HepG2 (cell line): ENCODE measurements around the gene OR2C1. TPM values are rescaled to one million over a fixed set of nuclear protein-coding genes. Genes with fewer than 3 reads are reported as not detected.

Experiments used
- ATM ChIP-seq: fragments of 450-650 bp; IDR thresholded peaks from 2 replicates; pipeline ENCODE4 v1.7.1; 2017; ENCODE audit warnings: mild to moderate bottlenecking, borderline replicate concordance
- CENPT ChIP-seq: sonication (generic); formaldehyde crosslinking; IDR thresholded peaks from 2 replicates; pipeline ENCODE4 v1.8.0; 2022; ENCODE audit warnings: low read depth, mild to moderate bottlenecking, moderate library complexity, missing genetic modification reagents
- HNRNPLL ChIP-seq: fragments of 200-400 bp; formaldehyde crosslinking; IDR thresholded peaks from 2 replicates; pipeline ENCODE4 v1.6.1; 2017; ENCODE audit warnings: mild to moderate bottlenecking, low read depth, low read length; ENCODE audit not compliant: poor library complexity, severe bottlenecking
- KAT2B ChIP-seq: fragments of 150-350 bp; IDR thresholded peaks from 2 replicates; pipeline ENCODE4 v1.6.1; 2014; ENCODE audit warnings: low read depth, low read length, borderline replicate concordance
- KLF11 ChIP-seq: IDR thresholded peaks from 2 replicates; pipeline ENCODE4 v1.6.1; 2016; ENCODE audit warnings: missing compliant biosample characterization
- MIER2 ChIP-seq: IDR thresholded peaks from 2 replicates; pipeline ENCODE4 v1.6.1; 2016; ENCODE audit warnings: missing biosample characterization, missing genetic modification reagents
- NCOA2 ChIP-seq: sonication (generic); formaldehyde crosslinking; IDR thresholded peaks from 2 replicates; pipeline ENCODE4 v1.8.0; 2022; ENCODE audit warnings: inconsistent platforms
- PLSCR1 ChIP-seq: sonication (generic); formaldehyde crosslinking; IDR thresholded peaks from 2 replicates; pipeline ENCODE4 v1.5.0; 2020; ENCODE audit warnings: missing genetic modification reagents, mild to moderate bottlenecking, borderline replicate concordance
- RBM39 ChIP-seq: fragments of 200-400 bp; formaldehyde crosslinking; IDR thresholded peaks from one replicate; pipeline ENCODE4 v1.6.1; 2018; ENCODE audit warnings: antibody characterized with exemption, mild to moderate bottlenecking, low read depth, low read length; ENCODE audit not compliant: poor library complexity, severe bottlenecking
- SMYD3 ChIP-seq: sonication (generic); formaldehyde crosslinking; IDR thresholded peaks from 2 replicates; pipeline ENCODE4 v1.8.1; 2023; ENCODE audit warnings: mild to moderate bottlenecking, missing genetic modification reagents
- TCF7L2 ChIP-seq: IDR thresholded peaks from 2 replicates; pipeline ENCODE4 v1.6.1; 2011; ENCODE audit warnings: mild to moderate bottlenecking, low read depth, low read length, moderate library complexity
- TIGD3 ChIP-seq: sonication (generic); formaldehyde crosslinking; IDR thresholded peaks from 2 replicates; pipeline ENCODE4 v1.5.1; 2020; ENCODE audit warnings: mild to moderate bottlenecking, missing genetic modification reagents, borderline replicate concordance
- ZFP41 ChIP-seq: sonication (generic); formaldehyde crosslinking; IDR thresholded peaks from 2 replicates; pipeline ENCODE4 v1.4.0; 2020; ENCODE audit warnings: mild to moderate bottlenecking, missing genetic modification reagents, borderline replicate concordance
- ZNF816 ChIP-seq: sonication (generic); formaldehyde crosslinking; IDR thresholded peaks from 2 replicates; pipeline ENCODE4 v1.8.0; 2022; ENCODE audit warnings: missing genetic modification reagents, mild to moderate bottlenecking, borderline replicate concordance
- ZZZ3 ChIP-seq: sonication (generic); formaldehyde crosslinking; IDR thresholded peaks from 2 replicates; pipeline ENCODE4 v1.4.0; 2020; ENCODE audit warnings: missing genetic modification reagents, mild to moderate bottlenecking, borderline replicate concordance
- polyA plus RNA-seq, 8 experiments: library from polyadenylated mRNA; depleted of rRNA in 3 of 8; stranded (reverse) in 7 of 8; unstranded in 1 of 8; fragments of >200 nt; fragmentation: Illumina TruSeq in 4 of 8; extraction: Trizol in 4 of 8; gene quantifications; 2 replicates each; pipeline versions ENCODE4 v1.2.1 to v1.2.3, GENCODE V29; 2011 to 2016; ENCODE audit warnings: low read depth in 4 of 8, missing spikeins in 1 of 8, mixed read lengths in 1 of 8; ENCODE audit not compliant: insufficient read depth in 1 of 8
- total RNA-seq, 5 experiments: library from RNA; depleted of rRNA; stranded (reverse); fragments of >200 nt; fragmentation: Illumina TruSeq; extraction: Trizol; gene quantifications; 2 replicates each; pipeline ENCODE4 v1.2.3, GENCODE V29; 2016; ENCODE audit warnings: low read depth in 1 of 5
- TF ChIP-seq, protein P1 (sequence below): sonication (generic); formaldehyde crosslinking; IDR thresholded peaks from 2 replicates; pipeline ENCODE4 v1.5.0; 2020; ENCODE audit warnings: mild to moderate bottlenecking, missing genetic modification reagents, borderline replicate concordance
- TF ChIP-seq, protein P2 (sequence below): sonication (generic); formaldehyde crosslinking; conservative IDR thresholded peaks from 2 replicates; pipeline ENCODE4 v1.8.1; 2023; ENCODE audit warnings: missing genetic modification reagents
- TF ChIP-seq, protein P3 (sequence below): sonication (generic); formaldehyde crosslinking; IDR thresholded peaks from 2 replicates; pipeline ENCODE4 v1.4.0; 2020; ENCODE audit warnings: missing genetic modification reagents, mild to moderate bottlenecking, borderline replicate concordance

Gene OR2C1
- total and polyA plus RNA-seq, 2 of the 13 experiments (the other 11 are each of a cell fraction or from before 2014, with no cell fraction given), result not detected

DNA sequence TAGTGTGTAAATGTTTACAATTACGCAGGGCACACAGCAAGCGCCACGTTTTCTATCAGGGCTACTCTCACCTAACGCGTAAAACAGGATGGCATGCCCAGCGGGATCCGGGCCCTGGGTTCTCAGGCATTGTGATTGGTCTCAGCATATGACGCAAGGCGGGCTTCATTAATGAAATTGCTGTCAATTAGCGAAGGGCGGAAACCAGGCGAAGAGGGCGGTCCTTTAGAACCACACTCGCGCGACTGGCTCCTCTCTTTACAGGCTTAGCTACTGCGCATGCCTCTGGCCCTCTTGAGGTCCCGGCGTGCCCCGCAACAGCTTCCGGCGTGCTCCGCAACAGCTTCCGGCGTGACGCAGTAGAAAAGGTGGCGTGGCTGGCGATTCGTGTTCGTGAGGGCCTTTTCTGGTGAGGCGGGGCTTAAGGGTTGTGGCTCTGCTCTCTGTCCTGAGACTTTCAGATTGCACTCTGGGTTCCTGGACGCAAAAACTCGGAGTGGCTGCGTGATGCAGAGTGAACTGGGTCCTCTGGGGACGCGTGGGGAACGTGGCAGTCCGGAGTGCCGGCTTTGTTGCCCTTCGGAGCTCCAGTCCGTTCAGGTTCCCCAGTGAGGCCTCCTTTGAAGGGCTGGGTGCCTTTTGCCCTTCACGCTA is 9.2 kb downstream of the OR2C1 start (continued):
- TF ChIP-seq TIGD3 (CRISPR knock-in tag), result no peak
- TF ChIP-seq MIER2, result no peak
- TF ChIP-seq PLSCR1, result no peak
- peak; percentile 63; the same call in 1 of the 2 replicates for TF ChIP-seq ZZZ3 (CRISPR knock-in tag)
- TF ChIP-seq ATM, result no peak
- peak; percentile 53 for TF ChIP-seq RBM39
- TF ChIP-seq KLF11 (CRISPR knock-in tag), result no peak
- TF ChIP-seq ZNF816 (CRISPR knock-in tag), result no peak
- TF ChIP-seq HNRNPLL, result peak; percentile 23
- TF ChIP-seq, protein P1, sequence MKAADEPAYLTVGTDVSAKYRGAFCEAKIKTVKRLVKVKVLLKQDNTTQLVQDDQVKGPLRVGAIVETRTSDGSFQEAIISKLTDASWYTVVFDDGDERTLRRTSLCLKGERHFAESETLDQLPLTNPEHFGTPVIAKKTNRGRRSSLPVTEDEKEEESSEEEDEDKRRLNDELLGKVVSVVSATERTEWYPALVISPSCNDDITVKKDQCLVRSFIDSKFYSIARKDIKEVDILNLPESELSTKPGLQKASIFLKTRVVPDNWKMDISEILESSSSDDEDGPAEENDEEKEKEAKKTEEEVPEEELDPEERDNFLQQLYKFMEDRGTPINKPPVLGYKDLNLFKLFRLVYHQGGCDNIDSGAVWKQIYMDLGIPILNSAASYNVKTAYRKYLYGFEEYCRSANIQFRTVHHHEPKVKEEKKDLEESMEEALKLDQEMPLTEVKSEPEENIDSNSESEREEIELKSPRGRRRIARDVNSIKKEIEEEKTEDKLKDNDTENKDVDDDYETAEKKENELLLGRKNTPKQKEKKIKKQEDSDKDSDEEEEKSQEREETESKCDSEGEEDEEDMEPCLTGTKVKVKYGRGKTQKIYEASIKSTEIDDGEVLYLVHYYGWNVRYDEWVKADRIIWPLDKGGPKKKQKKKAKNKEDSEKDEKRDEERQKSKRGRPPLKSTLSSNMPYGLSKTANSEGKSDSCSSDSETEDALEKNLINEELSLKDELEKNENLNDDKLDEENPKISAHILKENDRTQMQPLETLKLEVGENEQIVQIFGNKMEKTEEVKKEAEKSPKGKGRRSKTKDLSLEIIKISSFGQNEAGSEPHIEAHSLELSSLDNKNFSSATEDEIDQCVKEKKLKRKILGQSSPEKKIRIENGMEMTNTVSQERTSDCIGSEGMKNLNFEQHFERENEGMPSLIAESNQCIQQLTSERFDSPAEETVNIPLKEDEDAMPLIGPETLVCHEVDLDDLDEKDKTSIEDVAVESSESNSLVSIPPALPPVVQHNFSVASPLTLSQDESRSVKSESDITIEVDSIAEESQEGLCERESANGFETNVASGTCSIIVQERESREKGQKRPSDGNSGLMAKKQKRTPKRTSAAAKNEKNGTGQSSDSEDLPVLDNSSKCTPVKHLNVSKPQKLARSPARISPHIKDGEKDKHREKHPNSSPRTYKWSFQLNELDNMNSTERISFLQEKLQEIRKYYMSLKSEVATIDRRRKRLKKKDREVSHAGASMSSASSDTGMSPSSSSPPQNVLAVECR (CRISPR knock-in tag), result peak; percentile 51; the same call in 1 of the 2 replicates
- TF ChIP-seq, protein P2, sequence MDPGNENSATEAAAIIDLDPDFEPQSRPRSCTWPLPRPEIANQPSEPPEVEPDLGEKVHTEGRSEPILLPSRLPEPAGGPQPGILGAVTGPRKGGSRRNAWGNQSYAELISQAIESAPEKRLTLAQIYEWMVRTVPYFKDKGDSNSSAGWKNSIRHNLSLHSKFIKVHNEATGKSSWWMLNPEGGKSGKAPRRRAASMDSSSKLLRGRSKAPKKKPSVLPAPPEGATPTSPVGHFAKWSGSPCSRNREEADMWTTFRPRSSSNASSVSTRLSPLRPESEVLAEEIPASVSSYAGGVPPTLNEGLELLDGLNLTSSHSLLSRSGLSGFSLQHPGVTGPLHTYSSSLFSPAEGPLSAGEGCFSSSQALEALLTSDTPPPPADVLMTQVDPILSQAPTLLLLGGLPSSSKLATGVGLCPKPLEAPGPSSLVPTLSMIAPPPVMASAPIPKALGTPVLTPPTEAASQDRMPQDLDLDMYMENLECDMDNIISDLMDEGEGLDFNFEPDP (CRISPR knock-in tag), result no peak
- TF ChIP-seq KAT2B, result no peak
- TF ChIP-seq, protein P3, sequence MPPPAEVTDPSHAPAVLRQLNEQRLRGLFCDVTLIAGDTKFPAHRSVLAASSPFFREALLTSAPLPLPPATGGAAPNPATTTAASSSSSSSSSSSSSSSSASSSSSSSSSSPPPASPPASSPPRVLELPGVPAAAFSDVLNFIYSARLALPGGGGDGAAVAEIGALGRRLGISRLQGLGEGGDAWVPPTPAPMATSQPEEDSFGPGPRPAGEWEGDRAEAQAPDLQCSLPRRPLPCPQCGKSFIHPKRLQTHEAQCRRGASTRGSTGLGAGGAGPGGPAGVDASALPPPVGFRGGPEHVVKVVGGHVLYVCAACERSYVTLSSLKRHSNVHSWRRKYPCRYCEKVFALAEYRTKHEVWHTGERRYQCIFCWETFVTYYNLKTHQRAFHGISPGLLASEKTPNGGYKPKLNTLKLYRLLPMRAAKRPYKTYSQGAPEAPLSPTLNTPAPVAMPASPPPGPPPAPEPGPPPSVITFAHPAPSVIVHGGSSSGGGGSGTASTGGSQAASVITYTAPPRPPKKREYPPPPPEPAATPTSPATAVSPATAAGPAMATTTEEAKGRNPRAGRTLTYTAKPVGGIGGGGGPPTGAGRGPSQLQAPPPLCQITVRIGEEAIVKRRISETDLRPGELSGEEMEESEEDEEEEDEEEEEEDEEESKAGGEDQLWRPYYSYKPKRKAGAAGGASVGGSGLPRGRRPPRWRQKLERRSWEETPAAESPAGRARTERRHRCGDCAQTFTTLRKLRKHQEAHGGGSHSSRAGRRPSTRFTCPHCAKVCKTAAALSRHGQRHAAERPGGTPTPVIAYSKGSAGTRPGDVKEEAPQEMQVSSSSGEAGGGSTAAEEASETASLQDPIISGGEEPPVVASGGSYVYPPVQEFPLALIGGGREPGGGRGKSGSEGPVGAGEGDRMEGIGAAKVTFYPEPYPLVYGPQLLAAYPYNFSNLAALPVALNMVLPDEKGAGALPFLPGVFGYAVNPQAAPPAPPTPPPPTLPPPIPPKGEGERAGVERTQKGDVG (CRISPR knock-in tag), result no peak
- no peak for TF ChIP-seq NCOA2 (CRISPR knock-in tag)
- TF ChIP-seq TCF7L2, result no peak
- TF ChIP-seq CENPT (CRISPR knock-in tag), result no peak
- TF ChIP-seq ZFP41, result no peak
- no peak for TF ChIP-seq SMYD3 (CRISPR knock-in tag)
